RKO (cell line): ENCODE measurements around the gene STX7.

Source experiments
- DNase-seq: peaks from one replicate; pipeline ENCODE4 v3.0.0-alpha.2; 2016; ENCODE audit warnings: low spot score

The STX7 gene

GRCh38 chr6:132412656-132413498 is 100.0 kb downstream of the STX7 start:
- DNase-seq: no peak

GRCh38 chr6:132411296-132411695 is 101.6 kb downstream of the STX7 start:
- no peak for DNase-seq

GRCh38 chr6:132410830-132411229 is 102.1 kb downstream of the STX7 start:
- DNase-seq: no peak

GRCh38 chr6:132405143-132405915 is 107.6 kb downstream of the STX7 start:
- DNase-seq: peak; percentile 18

- no peak for DNase-seq
Observed at GRCh38 chr6:132404736-132405135, 108.2 kb downstream of the STX7 start.

- no peak for DNase-seq
Observed at GRCh38 chr6:132404330-132404729, 108.6 kb downstream of the STX7 start.

GRCh38 chr6:132401618-132402285 is 111.2 kb downstream of the STX7 start:
- no peak for DNase-seq

- DNase-seq: no peak
Observed at GRCh38 chr6:132400883-132401617, 111.9 kb downstream of the STX7 start, which contains the start of gene MOXD1. TSS of gene MOXD1 (minus strand) at chr6:132401475. CDS start at chr6:132401426, 49 bp downstream.

- DNase-seq: no peak
Observed at GRCh38 chr6:132400555-132400882, 112.4 kb downstream of the STX7 start.

GRCh38 chr6:132399376-132400074 is 113.4 kb downstream of the STX7 start:
- DNase-seq: no peak
